WTC11 (cell line): Measurements from ENCODE around the gene SLC36A2. TPM values are rescaled to one million over a fixed set of nuclear protein-coding genes. Genes with fewer than 3 reads are reported as not detected.

Source experiments
- ATAC-seq: fragments of 200-7000 bp; cut with Tn5 transposase; 2 replicates; pipeline ENCODE4 v1.10.0; 2021; ENCODE audit warnings: mild to moderate bottlenecking, moderate library complexity
- CTCF ChIA-PET: fragments of 300-600 bp; sonication (Branson Sonifier 250); formaldehyde crosslinking; loops from one replicate; lab custom pipeline; 2021; ENCODE audit warnings: antibody characterized with exemption; lab: Charles Lee
- POLR2A ChIA-PET: fragments of 350-600 bp; sonication (Branson Sonifier 250); formaldehyde crosslinking; loops from one replicate; lab custom pipeline; 2021; ENCODE audit warnings: antibody characterized with exemption; lab: Charles Lee
- DNase-seq: peaks from one replicate; pipeline ENCODE4 v3.0.0; 2021; ENCODE audit warnings: low spot score
- H3K27ac Mint-ChIP-seq: 2 replicates; pipeline ENCODE4 v1.8.0; 2021; ENCODE audit warnings: mixed read lengths
- H3K27me3 Mint-ChIP-seq: 2 replicates; pipeline ENCODE4 v1.8.0; 2021; ENCODE audit warnings: low read depth, mild to moderate bottlenecking, moderate library complexity, mixed read lengths
- H3K36me3 Mint-ChIP-seq: 2 replicates; pipeline ENCODE4 v1.8.0; 2021; ENCODE audit warnings: mixed read lengths
- H3K4me1 Mint-ChIP-seq: 2 replicates; pipeline ENCODE4 v1.8.0; 2022; ENCODE audit warnings: mixed read lengths
- H3K4me3 Mint-ChIP-seq: 2 replicates; pipeline ENCODE4 v1.8.0; 2021; ENCODE audit warnings: mild to moderate bottlenecking, moderate library complexity, mixed read lengths
- H3K9me3 Mint-ChIP-seq: 2 replicates; pipeline ENCODE4 v1.8.0; 2021; ENCODE audit warnings: mixed read lengths
- CBFB ChIP-seq: sonication (generic); formaldehyde crosslinking; IDR thresholded peaks from 2 replicates; pipeline ENCODE4 v1.8.1; 2022; ENCODE audit warnings: mild to moderate bottlenecking, low read depth, missing genetic modification reagents
- CDX4 ChIP-seq: fragments of 250-450 bp; sonication (Bioruptor Pico); IDR thresholded peaks from 2 replicates; pipeline ENCODE4 v1.9.0; 2021; ENCODE audit warnings: moderate library complexity, mild to moderate bottlenecking, inconsistent platforms, borderline replicate concordance
- CREB1 ChIP-seq: sonication (generic); formaldehyde crosslinking; IDR thresholded peaks from 2 replicates; pipeline ENCODE4 v1.8.0; 2023; ENCODE audit warnings: mild to moderate bottlenecking, missing genetic modification reagents
- E2F5 ChIP-seq: sonication (generic); formaldehyde crosslinking; IDR thresholded peaks from 2 replicates; pipeline ENCODE4 v1.8.1; 2022; ENCODE audit warnings: mild to moderate bottlenecking, moderate library complexity, missing genetic modification reagents
- ERG ChIP-seq: fragments of 250-450 bp; sonication (Bioruptor Pico); IDR thresholded peaks from 2 replicates; pipeline ENCODE4 v1.8.0; 2021; ENCODE audit warnings: mild to moderate bottlenecking
- ETV6 ChIP-seq: sonication (generic); formaldehyde crosslinking; IDR thresholded peaks from 2 replicates; pipeline ENCODE4 v1.8.1; 2022; ENCODE audit warnings: mild to moderate bottlenecking, missing genetic modification reagents
- FOXJ3 ChIP-seq: sonication (generic); formaldehyde crosslinking; IDR thresholded peaks from 2 replicates; pipeline ENCODE4 v1.9.0; 2021; ENCODE audit warnings: missing genetic modification reagents, mild to moderate bottlenecking, borderline replicate concordance
- FOXK1 ChIP-seq: sonication (generic); formaldehyde crosslinking; IDR thresholded peaks from 2 replicates; pipeline ENCODE4 v1.8.0; 2022; ENCODE audit warnings: mild to moderate bottlenecking, moderate library complexity, missing genetic modification reagents
- FOXP1 ChIP-seq: sonication (generic); formaldehyde crosslinking; IDR thresholded peaks from 2 replicates; pipeline ENCODE4 v1.8.0; 2022; ENCODE audit warnings: missing genetic modification reagents, mild to moderate bottlenecking, moderate library complexity, borderline replicate concordance
- MXD4 ChIP-seq: fragments of 250-450 bp; sonication (Bioruptor Pico); IDR thresholded peaks from 2 replicates; pipeline ENCODE4 v1.8.0; 2021; ENCODE audit warnings: mild to moderate bottlenecking, moderate library complexity, borderline replicate concordance
- NFYB ChIP-seq: sonication (generic); formaldehyde crosslinking; conservative IDR thresholded peaks from 2 replicates; pipeline ENCODE4 v1.8.0; 2022; ENCODE audit warnings: low read depth, missing genetic modification reagents
- RELA ChIP-seq: sonication (generic); formaldehyde crosslinking; IDR thresholded peaks from 2 replicates; pipeline ENCODE4 v1.8.1; 2022; ENCODE audit warnings: missing genetic modification reagents, mild to moderate bottlenecking, borderline replicate concordance
- SOX15 ChIP-seq: fragments of 250-450 bp; sonication (Bioruptor Pico); IDR thresholded peaks from 2 replicates; pipeline ENCODE4 v1.9.0; 2021; ENCODE audit warnings: mild to moderate bottlenecking
- TCF7 ChIP-seq: sonication (generic); formaldehyde crosslinking; IDR thresholded peaks from 2 replicates; pipeline ENCODE4 v1.8.0; 2022; ENCODE audit warnings: mild to moderate bottlenecking, low read depth, missing genetic modification reagents, moderate library complexity
- USF1 ChIP-seq: sonication (generic); formaldehyde crosslinking; IDR thresholded peaks from 2 replicates; pipeline ENCODE4 v1.8.0; 2022; ENCODE audit warnings: mild to moderate bottlenecking, missing genetic modification reagents
- ZNF121 ChIP-seq: sonication (generic); formaldehyde crosslinking; IDR thresholded peaks from 2 replicates; pipeline ENCODE4 v1.8.0; 2023; ENCODE audit warnings: missing genetic modification reagents
- ZNF317 ChIP-seq: sonication (generic); formaldehyde crosslinking; IDR thresholded peaks from 2 replicates; pipeline ENCODE4 v1.8.1; 2023; ENCODE audit warnings: low read depth, mild to moderate bottlenecking, moderate library complexity, missing genetic modification reagents, borderline replicate concordance
- ZNF396 ChIP-seq: fragments of 250-450 bp; sonication (Bioruptor Pico); IDR thresholded peaks from 2 replicates; pipeline ENCODE4 v1.8.0; 2021; ENCODE audit warnings: mild to moderate bottlenecking, moderate library complexity, borderline replicate concordance
- ZNF423 ChIP-seq: fragments of 250-450 bp; sonication (Bioruptor Pico); IDR thresholded peaks from 2 replicates; pipeline ENCODE4 v2.1.2; 2022; ENCODE audit warnings: mild to moderate bottlenecking, moderate library complexity
- ZNF671 ChIP-seq: fragments of 250-450 bp; sonication (Bioruptor Pico); IDR thresholded peaks from 2 replicates; pipeline ENCODE4 v1.8.0; 2021; ENCODE audit warnings: mild to moderate bottlenecking
- total RNA-seq: library from RNA; stranded (reverse); gene quantifications from 3 replicates; pipeline ENCODE4 v1.2.3, GENCODE V29; 2021

Gene SLC36A2
- total RNA-seq, 1 experiment from 2014 or later = not detected

GRCh38 chr5:151345808-151346478 lies 1.4 kb downstream of the SLC36A2 start:
- Mint-ChIP-seq H3K4me1 (peaks cover 41% of the 10 kb centered on the region), H3K36me3 (no peaks in the 10 kb centered on the region)
- POLR2A ChIA-PET = interaction anchor here (0.6 kb wide), 1 partner anchor 105 kb away, joined by 3 read pairs; no protein-coding TSS in a partner anchor
- no peak for ATAC-seq
- TF ChIP-seq ETV6 (CRISPR knock-in tag) = no peak
- TF ChIP-seq ZNF423 (CRISPR knock-in tag) = no peak
- TF ChIP-seq CDX4 (CRISPR knock-in tag) = no peak
- TF ChIP-seq RELA = no peak
- no peak for TF ChIP-seq CBFB (CRISPR knock-in tag)
- TF ChIP-seq NFYB (CRISPR knock-in tag) = no peak
- no peak for TF ChIP-seq E2F5 (CRISPR knock-in tag)
- TF ChIP-seq TCF7 (CRISPR knock-in tag) = no peak
- TF ChIP-seq SOX15 (CRISPR knock-in tag) = no peak
- TF ChIP-seq USF1 (CRISPR knock-in tag) = no peak
- no peak for TF ChIP-seq ZNF121
- no peak for TF ChIP-seq FOXP1 (CRISPR knock-in tag)
- TF ChIP-seq FOXK1 = no peak
- no peak for TF ChIP-seq ZNF317
- no peak for TF ChIP-seq ZNF396 (CRISPR knock-in tag)
- TF ChIP-seq ERG (CRISPR knock-in tag) = no peak
- TF ChIP-seq, all 79 proteins: peak for 0
- Mint-ChIP-seq H3K27ac (no peak overlapping the region), H3K9me3 (no peaks in the 10 kb centered on the region), H3K4me3 (no peak overlapping the region), H3K27me3 (peaks cover 29% of the 10 kb centered on the region)
- CTCF ChIA-PET = interaction anchor here (1.1 to 3.0 kb wide), 3 partner anchors 30 to 177 kb away, joined by 4 to 8 read pairs (median 4); no protein-coding TSS in a partner anchor
- DNase-seq = no peak

- no peak for DNase-seq
- peak; percentile 47 for ATAC-seq
- H3K36me3 Mint-ChIP-seq = no peaks in the 10 kb centered on the region
- H3K27me3 Mint-ChIP-seq = peaks cover 29% of the 10 kb centered on the region
- H3K4me3 Mint-ChIP-seq = no peak overlapping the region
- H3K4me1 Mint-ChIP-seq = peaks cover 41% of the 10 kb centered on the region
- ChIA-PET CTCF (interaction anchor here (1.1 to 1.5 kb wide), 2 partner anchors 29 to 47 kb away, joined by 4 read pairs; no protein-coding TSS in a partner anchor), POLR2A (no interaction called here)
- no peak overlapping the region for H3K27ac Mint-ChIP-seq
- TF ChIP-seq CDX4 (CRISPR knock-in tag) = no peak
- TF ChIP-seq MXD4 (CRISPR knock-in tag) = no peak
- H3K9me3 Mint-ChIP-seq = no peaks in the 10 kb centered on the region
Measured at GRCh38 chr5:151345187-151345807, 2.1 kb downstream of the SLC36A2 start.

GRCh38 chr5:151344088-151344487 lies 3.3 kb downstream of the SLC36A2 start:
- TF ChIP-seq FOXJ3 (CRISPR knock-in tag) (no peak), CREB1 (CRISPR knock-in tag) (no peak), ZNF671 (CRISPR knock-in tag) (no peak)
- no peak overlapping the region for H3K4me3 Mint-ChIP-seq
- no peaks in the 10 kb centered on the region for H3K36me3 Mint-ChIP-seq
- ATAC-seq (no peak), DNase-seq (no peak)
- ChIA-PET CTCF (no interaction called here), POLR2A (no interaction called here)
- peaks cover 33% of the 10 kb centered on the region for H3K27me3 Mint-ChIP-seq
- no peaks in the 10 kb centered on the region for H3K9me3 Mint-ChIP-seq
- no peak overlapping the region for H3K27ac Mint-ChIP-seq
- peaks cover 40% of the 10 kb centered on the region for H3K4me1 Mint-ChIP-seq
